Activated naive CD8-positive, alpha-beta T cell treated with anti-CD3 and anti-CD28 coated beads, Interleukin-2, amount 10 ng/mL, durations not matched to agents 7 days and 5 days (primary cell): ENCODE measurements around the gene RPS18. TPM values are rescaled to one million over a fixed set of nuclear protein-coding genes. Genes with fewer than 3 reads are reported as not detected.
"Not testable (repeated sequence)": the region's sequence is repeated elsewhere in the genome, so short reads cannot be mapped to it uniquely, and the experiment has no call there.

Source experiments
- ATAC-seq: fragments of 150-1000 bp; cut with Tn5 transposase; one replicate; pipeline ENCODE4 v1.10.0; 2021; ENCODE audit warnings: low read depth, moderate library complexity
- POLR2A ChIA-PET: fragments of 350-600 bp; sonication (Branson Sonifier 250); formaldehyde crosslinking; loops from one replicate; lab custom pipeline; 2021; ENCODE audit warnings: antibody characterized with exemption; lab: Charles Lee
- DNase-seq: peaks from one replicate; pipeline ENCODE4 v3.0.0; 2021
- H3K27ac Mint-ChIP-seq: one replicate; pipeline ENCODE4 v1.8.0; 2022; ENCODE audit warnings: mild to moderate bottlenecking, mixed read lengths
- H3K27me3 Mint-ChIP-seq: one replicate; pipeline ENCODE4 v1.8.0; 2022; ENCODE audit warnings: mild to moderate bottlenecking, moderate library complexity, mixed read lengths
- H3K36me3 Mint-ChIP-seq: one replicate; pipeline ENCODE4 v1.8.0; 2021; ENCODE audit warnings: mild to moderate bottlenecking, mixed read lengths
- H3K4me1 Mint-ChIP-seq: one replicate; pipeline ENCODE4 v1.8.0; 2021; ENCODE audit warnings: mixed read lengths
- H3K4me3 Mint-ChIP-seq: one replicate; pipeline ENCODE4 v1.8.0; 2022; ENCODE audit warnings: mild to moderate bottlenecking, moderate library complexity, mixed read lengths
- H3K9me3 Mint-ChIP-seq: one replicate; pipeline ENCODE4 v1.8.0; 2021; ENCODE audit warnings: mixed read lengths
- total RNA-seq, 2 experiments: library from RNA; stranded (reverse); gene quantifications; one replicate each; pipeline ENCODE4 v1.2.3, GENCODE V29; 2021

The RPS18 gene
- total RNA-seq, 2 experiments from 2014 or later: 3,300 to 3,409 TPM

DNA sequence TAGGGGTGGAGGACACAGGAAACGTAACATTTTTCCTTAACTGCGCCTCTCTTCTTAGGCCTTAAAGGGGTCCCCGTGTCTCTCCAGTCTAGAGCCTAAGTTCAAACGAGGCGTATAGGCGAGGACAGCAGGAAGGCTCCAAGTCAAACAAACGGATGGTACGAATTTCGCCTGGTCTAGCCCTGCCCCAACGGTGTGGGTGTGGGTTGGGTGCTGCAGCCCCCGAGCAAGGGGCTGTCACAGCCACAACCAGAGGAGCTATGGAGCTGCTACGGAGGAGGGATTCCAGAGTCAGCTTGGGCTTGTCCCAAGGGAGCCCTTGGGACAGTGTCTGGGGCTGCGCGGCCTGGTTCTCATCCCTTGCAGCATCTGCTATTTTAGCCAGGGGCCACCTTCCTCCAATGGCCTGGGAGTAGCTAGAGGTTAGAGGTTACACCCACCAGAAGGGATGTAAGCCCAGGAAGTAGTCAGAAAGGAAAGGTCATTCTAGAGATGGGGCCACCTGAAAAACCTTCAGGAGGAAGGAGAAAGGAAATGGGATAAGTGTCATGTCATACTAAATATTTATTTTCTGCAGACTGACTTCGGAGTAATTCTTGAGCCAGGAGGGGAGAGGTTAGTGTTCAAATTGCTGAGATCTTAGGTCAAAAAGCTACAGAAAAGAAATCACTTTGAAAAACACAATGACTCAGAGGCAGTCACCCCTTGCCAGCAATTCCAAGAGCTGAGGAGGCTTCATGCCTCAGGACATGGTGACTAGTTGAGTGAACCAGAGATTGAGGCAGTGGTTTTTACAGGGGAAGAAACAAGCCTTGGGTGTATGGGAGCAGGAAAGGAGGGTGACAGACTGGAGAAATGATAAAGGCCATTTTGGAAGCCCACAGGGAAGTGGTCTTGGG, 21.9 kb upstream of the RPS18 start:
- ATAC-seq: peak; percentile 0
- Mint-ChIP-seq H3K4me1 (peaks cover 26% of the 10 kb centered on the region), H3K9me3 (no peaks in the 10 kb centered on the region), H3K36me3 (peaks cover 14% of the 10 kb centered on the region), H3K27me3 (peaks cover 6% of the 10 kb centered on the region), H3K27ac (peak overlapping the region; percentile 91), H3K4me3 (peak overlapping the region; percentile 87)
- POLR2A ChIA-PET: interaction anchor here (0.5 to 4.1 kb wide), 15 partner anchors 10 to 279 kb away, joined by 3 to 39 read pairs (median 6); partner anchors contain the start of genes B3GALT4, HSD17B8, PFDN6 and RING1
- no peak for DNase-seq

DNA sequence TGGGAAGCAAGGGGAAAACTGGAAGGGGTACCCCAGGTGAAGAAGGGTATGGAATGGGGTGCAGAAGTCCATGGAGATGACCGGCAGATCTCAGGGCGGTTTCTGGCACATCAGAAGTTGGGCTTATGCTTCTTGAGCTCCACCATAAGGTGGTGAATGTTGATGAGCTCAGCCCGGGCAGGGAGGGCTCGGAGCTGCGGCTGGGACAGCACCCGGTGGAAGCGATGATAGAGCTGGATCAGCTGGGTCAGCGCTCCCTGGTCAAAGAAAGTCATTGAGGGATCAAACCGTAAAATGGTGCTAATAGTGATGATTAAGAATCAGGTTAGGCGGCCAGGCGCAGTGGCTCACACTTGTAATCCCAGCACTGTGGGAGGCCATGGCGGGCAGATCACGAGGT, 21.1 kb upstream of the RPS18 start:
- H3K4me1 Mint-ChIP-seq: peaks cover 26% of the 10 kb centered on the region
- peak overlapping the region; percentile 91 for H3K27ac Mint-ChIP-seq
- no peak for DNase-seq
- H3K36me3 Mint-ChIP-seq: peaks cover 14% of the 10 kb centered on the region
- H3K9me3 Mint-ChIP-seq: no peaks in the 10 kb centered on the region
- no peak for ATAC-seq
- peaks cover 6% of the 10 kb centered on the region for H3K27me3 Mint-ChIP-seq
- peak overlapping the region; percentile 87 for H3K4me3 Mint-ChIP-seq
- POLR2A ChIA-PET: interaction anchor here (0.6 to 4.1 kb wide), 6 partner anchors 9 to 199 kb away, joined by 3 to 39 read pairs (median 20); partner anchors contain the start of genes B3GALT4, HSD17B8, RING1 and RPS18

DNA sequence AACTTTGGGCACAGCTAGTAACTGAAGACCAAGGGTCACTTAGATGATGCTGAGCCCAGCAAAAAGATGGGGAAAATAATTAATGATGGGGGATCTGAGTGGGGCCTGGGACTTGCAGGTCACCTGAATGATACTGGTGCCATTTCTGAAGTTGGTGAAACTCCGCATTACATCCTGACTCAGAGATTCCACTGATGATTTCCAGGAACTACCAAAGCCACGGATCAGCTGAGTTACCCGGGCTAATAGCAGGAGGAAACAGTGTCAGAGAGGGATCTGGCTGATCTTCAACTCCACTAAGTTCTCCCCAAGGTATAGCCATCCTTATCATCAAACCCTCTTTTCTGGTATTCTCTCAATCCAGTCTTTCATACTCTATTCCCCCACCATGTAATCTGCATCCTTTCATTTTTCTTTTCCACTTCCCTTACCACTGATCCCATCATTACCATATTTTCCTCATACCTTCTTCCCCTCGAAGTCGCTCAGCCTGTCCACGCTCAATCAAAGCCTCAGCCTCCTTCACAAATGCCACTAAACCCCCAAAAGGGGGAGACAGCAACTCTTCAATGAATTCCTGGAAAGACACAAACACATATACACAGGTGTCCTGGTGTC, 20.4 kb upstream of the RPS18 start:
- Mint-ChIP-seq H3K9me3 (no peaks in the 10 kb centered on the region), H3K27ac (no peak overlapping the region), H3K4me1 (peaks cover 26% of the 10 kb centered on the region), H3K4me3 (peak overlapping the region; percentile 32), H3K27me3 (peaks cover 2% of the 10 kb centered on the region), H3K36me3 (peaks cover 14% of the 10 kb centered on the region)
- POLR2A ChIA-PET: interaction anchor here (0.7 to 4.1 kb wide), 5 partner anchors 9 to 141 kb away, joined by 3 to 39 read pairs (median 15); partner anchors contain the start of genes B3GALT4, RING1, RPS18 and VPS52
- no peak for ATAC-seq
- DNase-seq: no peak

DNA sequence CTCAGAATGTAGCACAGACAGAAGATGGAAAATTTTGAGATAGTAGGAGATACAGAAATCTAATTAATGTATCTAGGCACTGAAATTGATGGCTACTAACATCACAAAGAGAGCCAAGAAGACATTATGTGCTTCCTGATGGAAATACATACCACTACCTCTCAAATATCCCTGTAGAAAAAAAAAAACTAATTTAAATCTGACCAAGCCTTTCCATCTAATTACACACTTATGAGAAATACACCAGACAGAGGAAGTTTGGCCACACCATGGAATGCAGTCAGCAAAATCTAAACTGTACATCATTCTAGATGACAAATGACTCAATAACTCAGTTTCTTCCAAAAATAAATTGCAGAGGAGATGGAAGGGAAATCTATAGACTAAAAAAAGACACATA, 19.1 kb upstream of the RPS18 start:
- Mint-ChIP-seq H3K36me3 (peaks cover 15% of the 10 kb centered on the region), H3K27ac (no peak overlapping the region), H3K4me3 (no peak overlapping the region), H3K27me3 (no peaks in the 10 kb centered on the region), H3K4me1 (peaks cover 26% of the 10 kb centered on the region), H3K9me3 (no peaks in the 10 kb centered on the region)
- POLR2A ChIA-PET: interaction anchor here (1.5 kb wide), 1 partner anchor 44 kb away, joined by 3 read pairs; the partner anchor contains the start of gene RING1
- ATAC-seq (no peak), DNase-seq (no peak)

DNA sequence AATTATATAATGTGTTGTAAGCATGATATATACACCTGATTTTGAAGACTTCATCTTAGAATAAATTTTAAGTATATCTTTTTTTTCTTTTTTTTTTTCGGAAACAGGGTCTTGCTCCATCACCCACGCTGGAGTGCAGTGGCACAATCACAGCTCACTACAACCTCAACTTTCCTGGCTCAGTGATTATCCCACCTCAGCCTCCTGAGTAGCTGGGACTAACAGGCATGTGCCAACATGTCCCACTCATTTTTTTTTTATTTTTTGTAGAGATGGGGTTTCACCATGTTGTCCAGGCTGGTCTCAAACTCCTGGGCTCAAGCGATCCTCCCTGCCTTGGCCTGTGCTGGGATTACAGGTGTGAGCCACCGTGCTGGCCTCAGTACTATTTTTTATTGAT, 17.3 kb upstream of the RPS18 start:
- H3K27me3 Mint-ChIP-seq: no peaks in the 10 kb centered on the region
- H3K4me1 Mint-ChIP-seq: peaks cover 18% of the 10 kb centered on the region
- no peak overlapping the region for H3K27ac Mint-ChIP-seq
- H3K36me3 Mint-ChIP-seq: peaks cover 20% of the 10 kb centered on the region
- H3K4me3 Mint-ChIP-seq: no peak overlapping the region
- DNase-seq: no peak
- POLR2A ChIA-PET: interaction anchor here (0.6 to 0.9 kb wide), 4 partner anchors 18 to 1410 kb away, joined by 3 read pairs; partner anchors contain the start of gene RING1
- no peaks in the 10 kb centered on the region for H3K9me3 Mint-ChIP-seq
- ATAC-seq: no peak

DNA sequence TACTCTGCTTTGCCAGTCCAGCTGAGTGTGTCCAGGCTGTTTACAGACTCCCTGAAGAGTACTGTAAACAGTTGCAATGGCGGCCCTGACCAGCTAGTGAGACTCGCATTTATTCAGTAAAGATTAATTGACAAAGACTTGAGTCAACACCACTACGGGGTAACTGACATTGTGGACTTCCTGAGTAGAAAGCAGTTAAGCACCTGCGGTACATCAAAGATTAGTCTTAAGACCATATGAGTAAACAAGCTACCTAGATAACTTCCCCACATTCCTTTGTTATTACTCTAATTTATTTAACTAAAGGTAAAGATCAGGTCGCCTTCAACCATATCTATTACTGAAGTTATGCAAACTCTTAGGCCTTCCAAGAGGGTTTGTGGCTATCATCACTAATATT, 12.8 kb upstream of the RPS18 start:
- Mint-ChIP-seq H3K36me3 (peaks cover 26% of the 10 kb centered on the region), H3K27me3 (no peaks in the 10 kb centered on the region), H3K27ac (no peak overlapping the region), H3K4me3 (no peak overlapping the region), H3K9me3 (no peaks in the 10 kb centered on the region), H3K4me1 (peaks cover 10% of the 10 kb centered on the region)
- POLR2A ChIA-PET: interaction anchor here (0.6 to 4.1 kb wide), 3 partner anchors 9 to 43 kb away, joined by 6 to 16 read pairs (median 15); partner anchors contain the start of genes RPS18 and VPS52
- no peak for DNase-seq
- ATAC-seq: no peak

DNA sequence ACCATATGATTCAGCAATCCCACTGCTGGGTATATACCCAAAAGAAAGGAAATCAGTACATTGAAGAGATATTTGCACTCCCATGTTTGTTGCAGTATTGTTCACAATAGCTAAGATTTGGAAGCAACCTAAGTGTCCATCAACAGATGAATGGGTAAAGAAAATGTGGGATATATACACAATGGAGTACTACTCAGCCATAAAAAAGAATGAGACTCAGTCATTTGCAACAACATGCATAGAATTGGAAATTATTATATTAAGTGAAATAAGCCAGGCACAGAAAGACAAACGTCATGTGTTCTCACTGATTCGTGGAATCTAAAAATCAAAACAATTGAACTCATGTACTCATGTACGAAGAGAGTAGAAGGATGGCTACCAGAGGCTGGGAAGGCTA, 9.4 kb upstream of the RPS18 start:
- peaks cover 12% of the 10 kb centered on the region for H3K4me1 Mint-ChIP-seq
- H3K4me3 Mint-ChIP-seq, H3K9me3 Mint-ChIP-seq, ATAC-seq, POLR2A ChIA-PET, H3K27ac Mint-ChIP-seq, DNase-seq, H3K27me3 Mint-ChIP-seq: not testable (repeated sequence)
- H3K36me3 Mint-ChIP-seq: peaks cover 32% of the 10 kb centered on the region

DNA sequence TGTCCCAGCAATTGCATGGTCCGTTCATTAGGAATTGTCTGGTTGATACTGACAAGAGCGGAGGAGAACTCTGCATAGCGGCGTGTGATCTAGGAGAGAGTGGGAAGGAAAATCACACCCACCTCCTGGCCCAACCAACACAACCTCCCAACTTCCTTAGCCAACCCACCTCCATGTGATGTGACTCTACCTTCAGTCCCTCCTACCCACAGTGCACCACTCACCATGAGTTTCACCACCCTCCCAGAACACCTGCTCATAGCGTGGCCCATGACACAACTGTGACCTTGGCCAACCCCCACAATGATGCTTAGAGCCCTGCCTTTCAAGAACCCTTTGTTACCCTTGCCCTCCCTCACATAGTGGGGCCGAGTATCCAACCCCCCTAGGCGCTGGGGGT, 7.9 kb upstream of the RPS18 start:
- H3K4me1 Mint-ChIP-seq: peaks cover 12% of the 10 kb centered on the region
- no peaks in the 10 kb centered on the region for H3K9me3 Mint-ChIP-seq
- DNase-seq (no peak), ATAC-seq (no peak)
- no peaks in the 10 kb centered on the region for H3K27me3 Mint-ChIP-seq
- peaks cover 38% of the 10 kb centered on the region for H3K36me3 Mint-ChIP-seq
- POLR2A ChIA-PET: interaction anchor here (1.0 to 1.2 kb wide), 2 partner anchors 8 to 45 kb away, joined by 3 read pairs; partner anchors contain the start of genes RPS18 and VPS52
- H3K4me3 Mint-ChIP-seq: no peak overlapping the region
- no peak overlapping the region for H3K27ac Mint-ChIP-seq

DNA sequence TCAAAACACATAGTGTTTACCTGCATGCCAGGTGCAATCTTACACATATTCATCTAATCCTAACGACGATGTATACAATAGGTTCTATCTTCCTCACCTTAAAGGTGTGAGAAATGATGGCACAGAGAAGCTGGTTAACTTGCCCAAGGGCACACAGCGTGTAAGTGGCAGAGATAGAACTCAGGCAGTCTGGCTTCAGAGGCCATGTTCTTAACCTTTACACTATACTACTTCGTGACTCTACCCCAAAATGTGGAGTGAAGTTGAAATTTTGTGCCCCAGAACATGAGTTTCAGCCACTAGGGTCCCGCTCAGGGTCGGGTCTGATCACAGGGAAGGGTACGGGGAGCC, 783 bp upstream of the RPS18 start:
- Mint-ChIP-seq H3K27me3 (no peaks in the 10 kb centered on the region), H3K9me3 (no peaks in the 10 kb centered on the region), H3K4me3 (peak overlapping the region; percentile 94), H3K36me3 (peaks cover 53% of the 10 kb centered on the region), H3K27ac (peak overlapping the region; percentile 99), H3K4me1 (peaks cover 37% of the 10 kb centered on the region)
- POLR2A ChIA-PET: interaction anchor here (0.7 to 4.3 kb wide), 20 partner anchors 10 to 1076 kb away, joined by 3 to 52 read pairs (median 6); partner anchors contain the start of genes CUTA, HSD17B8, PFDN6 and PHF1
- ATAC-seq: peak; percentile 14
- no peak for DNase-seq

DNA sequence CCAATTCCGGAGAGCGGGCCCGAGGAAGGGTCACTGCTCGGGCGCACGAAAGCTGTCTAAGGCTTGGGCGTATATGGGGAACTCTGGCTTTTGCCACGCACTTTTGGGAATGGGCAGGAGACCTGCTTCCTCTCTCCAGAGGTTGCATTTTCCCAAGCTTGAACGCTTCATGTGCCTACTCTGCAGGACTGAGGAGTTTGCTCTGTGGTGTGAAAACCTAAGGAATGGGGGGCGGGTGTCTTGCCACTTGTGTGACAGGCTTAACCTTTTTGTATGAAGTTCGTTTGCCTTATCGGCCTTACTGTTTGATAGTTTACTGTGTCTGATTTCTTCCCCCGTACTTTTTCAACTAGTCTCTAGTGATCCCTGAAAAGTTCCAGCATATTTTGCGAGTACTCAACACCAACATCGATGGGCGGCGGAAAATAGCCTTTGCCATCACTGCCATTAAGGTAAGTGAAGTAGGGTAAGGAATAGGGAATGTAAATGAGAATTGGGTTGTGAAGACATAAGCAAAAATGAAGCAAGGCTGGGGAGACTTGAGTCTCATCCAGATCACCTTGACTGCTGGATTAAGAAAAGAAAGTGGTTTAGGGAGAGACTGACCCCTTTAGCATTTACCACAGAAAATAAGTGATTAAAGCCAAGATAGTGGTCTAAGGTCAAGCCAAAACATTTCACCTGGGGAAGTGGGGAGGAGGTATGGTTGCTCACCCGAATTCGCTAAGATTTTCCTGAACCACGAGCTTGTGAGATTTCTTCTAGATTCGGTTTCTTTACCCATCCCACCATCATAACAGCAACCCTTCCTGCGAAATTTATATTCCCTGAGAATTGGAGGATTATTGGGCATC, 627 bp downstream of the RPS18 start:
- DNase-seq: no peak
- peak; percentile 6 for ATAC-seq
- peaks cover 57% of the 10 kb centered on the region for H3K36me3 Mint-ChIP-seq
- POLR2A ChIA-PET: interaction anchor here (0.6 to 4.3 kb wide), 24 partner anchors 9 to 1390 kb away, joined by 3 to 52 read pairs (median 6); partner anchors contain the start of genes BAK1, CUTA, HSD17B8 and PFDN6
- H3K27me3 Mint-ChIP-seq: no peaks in the 10 kb centered on the region
- no peaks in the 10 kb centered on the region for H3K9me3 Mint-ChIP-seq
- peak overlapping the region; percentile 94 for H3K4me3 Mint-ChIP-seq
- H3K27ac Mint-ChIP-seq: peak overlapping the region; percentile 99
- peaks cover 44% of the 10 kb centered on the region for H3K4me1 Mint-ChIP-seq

DNA sequence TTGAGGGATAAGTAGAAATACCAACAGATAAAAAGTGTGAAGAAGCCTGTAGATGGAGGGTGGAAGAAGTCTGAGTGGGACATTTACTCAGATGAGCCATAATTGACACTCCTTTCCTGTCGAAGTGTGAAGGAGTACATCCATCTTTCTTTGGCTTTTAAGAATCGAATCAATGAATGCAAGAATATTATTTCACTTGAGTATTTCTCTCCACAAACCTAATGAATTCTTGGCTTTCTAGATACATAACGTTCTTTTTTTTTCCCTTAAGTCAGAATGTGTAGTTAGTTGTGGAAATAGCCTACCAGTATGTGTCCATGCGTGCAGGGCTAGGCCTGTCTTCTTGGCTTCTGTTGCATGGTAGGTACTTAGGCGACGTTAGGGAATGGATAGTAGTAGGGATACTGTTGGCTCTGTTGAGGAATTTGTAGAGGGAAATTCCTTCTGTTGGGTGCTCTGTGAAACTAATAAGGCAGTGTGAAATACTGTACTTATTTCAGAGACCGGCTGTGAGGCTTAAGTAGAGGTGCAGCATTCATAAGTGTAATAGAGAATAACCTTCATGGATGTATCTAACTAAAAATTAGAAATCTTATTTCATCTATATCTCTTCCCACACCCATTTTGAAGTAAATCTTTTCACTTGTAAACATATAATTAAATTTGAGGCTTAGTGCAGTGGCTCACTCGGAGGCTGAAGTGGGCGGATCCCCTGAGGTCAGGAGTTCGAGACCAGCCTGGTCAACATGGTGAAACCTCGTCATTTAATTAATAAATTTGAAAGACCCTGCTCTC, 1.5 kb downstream of the RPS18 start:
- DNase-seq: no peak
- Mint-ChIP-seq H3K4me3 (peak overlapping the region; percentile 94), H3K9me3 (no peaks in the 10 kb centered on the region), H3K36me3 (peaks cover 52% of the 10 kb centered on the region), H3K27ac (peak overlapping the region; percentile 99), H3K4me1 (peaks cover 44% of the 10 kb centered on the region), H3K27me3 (no peaks in the 10 kb centered on the region)
- POLR2A ChIA-PET: interaction anchor here (0.6 to 4.3 kb wide), 5 partner anchors 16 to 306 kb away, joined by 4 to 52 read pairs (median 8); partner anchors contain the start of genes BAK1, PFDN6, PHF1 and WDR46
- no peak for ATAC-seq
